Measurements from ENCODE around the gene CYP4F11.

DNA sequence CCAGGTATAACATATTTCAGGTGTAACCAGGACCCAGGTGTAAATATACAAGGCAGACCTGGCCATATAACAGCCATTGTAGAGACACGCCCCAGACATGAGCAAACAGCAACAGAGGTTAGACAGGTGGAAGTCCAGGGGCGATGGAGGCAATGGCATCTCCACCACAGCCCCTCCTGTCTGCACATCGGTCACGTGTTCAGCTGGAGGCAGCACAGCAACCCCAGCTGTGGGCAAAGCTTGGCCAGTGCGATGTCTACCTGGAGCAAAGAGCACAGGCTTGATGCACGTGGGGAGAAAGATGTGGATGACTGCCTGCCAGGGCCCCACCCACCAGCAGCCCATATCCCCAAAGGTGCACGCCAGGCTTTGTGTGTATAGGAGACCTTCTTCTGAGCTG, 40.9 kb downstream of the CYP4F11 start:
- no peak for TF ChIP-seq POLR2A (IDR thresholded peaks at IDR 0.05)
- TF ChIP-seq, protein P1, sequence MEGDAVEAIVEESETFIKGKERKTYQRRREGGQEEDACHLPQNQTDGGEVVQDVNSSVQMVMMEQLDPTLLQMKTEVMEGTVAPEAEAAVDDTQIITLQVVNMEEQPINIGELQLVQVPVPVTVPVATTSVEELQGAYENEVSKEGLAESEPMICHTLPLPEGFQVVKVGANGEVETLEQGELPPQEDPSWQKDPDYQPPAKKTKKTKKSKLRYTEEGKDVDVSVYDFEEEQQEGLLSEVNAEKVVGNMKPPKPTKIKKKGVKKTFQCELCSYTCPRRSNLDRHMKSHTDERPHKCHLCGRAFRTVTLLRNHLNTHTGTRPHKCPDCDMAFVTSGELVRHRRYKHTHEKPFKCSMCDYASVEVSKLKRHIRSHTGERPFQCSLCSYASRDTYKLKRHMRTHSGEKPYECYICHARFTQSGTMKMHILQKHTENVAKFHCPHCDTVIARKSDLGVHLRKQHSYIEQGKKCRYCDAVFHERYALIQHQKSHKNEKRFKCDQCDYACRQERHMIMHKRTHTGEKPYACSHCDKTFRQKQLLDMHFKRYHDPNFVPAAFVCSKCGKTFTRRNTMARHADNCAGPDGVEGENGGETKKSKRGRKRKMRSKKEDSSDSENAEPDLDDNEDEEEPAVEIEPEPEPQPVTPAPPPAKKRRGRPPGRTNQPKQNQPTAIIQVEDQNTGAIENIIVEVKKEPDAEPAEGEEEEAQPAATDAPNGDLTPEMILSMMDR (IDR thresholded peaks at IDR 0.05), result no peak

Data from lower leg skin (tissue), 3 donors.